Measurements from ENCODE around the gene DONSON. TPM values are rescaled to one million over a fixed set of nuclear protein-coding genes. Genes with fewer than 3 reads are reported as not detected.

DONSON gene
- total and polyA plus RNA-seq, 9 of the 15 experiments (the other 6 are each of a cell fraction or from before 2014, with no cell fraction given), result 26.7 to 124 (median 62.6) TPM

GRCh38 chr21:33551664-33552063 is 36.8 kb downstream of the DONSON start (continued):
- TF ChIP-seq HIVEP1 (CRISPR knock-in tag; IDR thresholded peaks at IDR 0.05) (no peak), ZNF785 (CRISPR knock-in tag; IDR thresholded peaks at IDR 0.05) (no peak), OTX1 (CRISPR knock-in tag; IDR thresholded peaks at IDR 0.05) (no peak), CTBP1 (IDR thresholded peaks at IDR 0.05; ENCODE audit: borderline replicate concordance) (no peak), DDX20 (tag; IDR thresholded peaks at IDR 0.05; ENCODE audit: low read depth) (no peak), UBTF (IDR thresholded peaks at IDR 0.05; ENCODE audit: borderline replicate concordance in 1 of 2, low read depth in 2 of 2, low read length in 2 of 2) (no peak), TBP (optimal IDR thresholded peaks at IDR 0.05; ENCODE audit: low read depth, low read length) (no peak), ZBTB1 (CRISPR knock-in tag; IDR thresholded peaks at IDR 0.05; ENCODE audit: borderline replicate concordance, low read depth) (no peak)
